ENCODE measurements around the gene TXNDC5.

TXNDC5 gene

DNA sequence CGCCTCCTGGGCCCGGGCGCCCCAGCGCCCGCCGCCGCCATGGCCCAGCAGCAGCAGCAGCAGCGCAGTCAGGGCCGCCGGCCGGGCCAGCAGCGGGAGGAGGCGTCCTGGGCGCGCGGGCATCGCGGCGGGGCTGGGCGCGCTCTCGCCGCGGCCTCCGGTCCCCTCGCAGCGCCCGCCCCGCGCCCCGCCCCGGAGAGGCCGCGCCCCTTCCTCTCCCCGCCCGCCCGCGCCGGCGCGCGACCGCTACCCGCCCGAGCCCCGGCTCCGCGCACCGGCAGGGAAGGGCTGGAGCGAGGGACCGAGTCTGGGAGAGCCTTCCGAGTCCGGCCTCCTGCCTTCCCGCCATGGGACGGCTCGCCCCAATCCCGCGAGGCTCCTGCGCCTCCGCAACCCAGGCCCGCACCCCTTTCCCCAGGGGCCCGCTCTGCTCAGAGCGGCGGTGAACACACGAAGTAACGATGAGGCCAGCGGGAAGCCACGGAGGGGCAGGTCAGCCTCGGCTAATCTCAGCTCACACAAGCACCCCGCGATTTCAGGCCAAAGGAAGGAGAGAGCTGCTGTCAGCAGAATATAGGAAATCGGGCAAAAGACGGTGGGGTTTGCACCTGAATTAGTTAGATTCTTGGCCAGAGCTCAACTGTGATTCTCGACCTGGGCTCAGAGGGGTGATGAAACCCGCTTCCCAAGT is at the start of gene TXNDC5:
Gene TXNDC5 (minus strand): TSS at position 135 of the 691 bp plus-strand sequence. CDS start 12 bp downstream, at position 123.
- peak; percentile 26 for DNase-seq

DNA sequence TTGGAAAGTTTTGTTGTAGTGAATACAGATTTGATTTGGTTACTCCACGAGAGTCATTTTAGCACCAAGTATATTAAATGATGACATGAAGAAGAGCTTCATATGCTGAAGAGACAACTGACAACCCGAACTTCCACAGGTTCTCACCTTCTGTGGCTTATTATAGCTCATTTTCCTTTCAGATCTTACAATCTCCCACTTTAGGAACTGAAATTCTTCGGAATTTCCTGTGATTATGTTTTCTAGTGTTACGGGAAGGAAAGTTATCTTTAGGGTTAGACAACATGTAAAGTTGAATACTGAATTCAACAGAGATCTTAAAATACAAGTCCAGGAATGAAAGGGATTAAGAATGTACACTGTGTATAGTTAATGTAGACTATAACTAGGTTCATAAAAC is 49.6 kb upstream of the TXNDC5 start:
- no peak for DNase-seq

DNA sequence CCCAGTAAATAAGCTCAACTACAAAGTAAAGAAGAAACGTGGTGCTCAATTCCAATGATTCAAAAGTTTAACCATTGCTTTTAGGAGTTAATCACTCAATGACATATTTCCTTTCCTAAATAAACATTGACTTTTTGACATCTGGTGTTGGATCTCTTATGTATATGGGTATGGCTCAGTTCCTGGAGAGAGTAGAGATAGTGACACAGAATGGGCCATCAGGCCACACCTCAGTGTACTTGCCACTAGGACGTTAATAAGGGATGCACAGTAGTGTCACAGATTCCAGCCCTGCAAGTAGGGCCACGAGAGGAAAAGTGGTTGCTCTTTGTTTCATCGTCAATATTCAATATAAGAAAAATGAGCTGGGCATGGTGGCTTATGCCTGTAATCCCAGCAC is 48.9 kb upstream of the TXNDC5 start:
- no peak for DNase-seq

DNA sequence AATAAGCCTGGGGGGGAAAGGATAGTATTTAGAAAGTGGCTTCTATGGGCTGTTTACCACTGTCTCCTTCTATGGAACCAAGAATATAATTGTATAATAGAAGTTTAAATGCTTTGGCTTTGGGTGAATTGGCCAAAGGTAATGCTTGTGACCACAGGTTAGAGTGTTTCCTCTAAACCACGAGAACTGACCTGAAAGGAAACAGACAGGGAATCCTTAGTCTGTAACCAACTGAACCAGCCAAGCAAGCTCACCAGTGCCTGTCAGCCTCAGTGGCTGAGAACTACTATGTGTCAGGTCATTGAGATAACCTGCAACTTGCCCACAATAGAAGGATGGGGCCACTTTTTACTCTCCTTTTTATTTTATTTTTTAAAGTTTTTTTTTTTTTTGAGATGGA is 47.9 kb upstream of the TXNDC5 start:
- no peak for DNase-seq

DNA sequence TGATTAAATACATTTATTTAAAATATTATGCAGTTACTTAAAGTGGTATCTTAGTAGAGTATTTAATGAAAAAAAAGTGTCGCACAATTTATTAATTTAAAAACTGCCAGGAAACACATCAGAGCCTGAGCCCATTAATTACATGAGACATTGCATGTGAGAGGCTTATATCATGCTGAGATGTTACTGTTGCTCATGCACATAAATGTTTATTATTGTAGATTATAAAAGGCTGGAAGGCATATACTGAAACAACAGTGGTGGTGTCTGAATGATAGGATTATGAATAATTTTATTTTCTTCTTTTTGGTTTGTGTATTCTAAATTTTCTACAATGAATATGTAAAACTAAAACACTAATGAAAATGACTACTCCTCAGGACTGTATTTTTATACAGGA is 45.7 kb upstream of the TXNDC5 start:
- DNase-seq = no peak

DNA sequence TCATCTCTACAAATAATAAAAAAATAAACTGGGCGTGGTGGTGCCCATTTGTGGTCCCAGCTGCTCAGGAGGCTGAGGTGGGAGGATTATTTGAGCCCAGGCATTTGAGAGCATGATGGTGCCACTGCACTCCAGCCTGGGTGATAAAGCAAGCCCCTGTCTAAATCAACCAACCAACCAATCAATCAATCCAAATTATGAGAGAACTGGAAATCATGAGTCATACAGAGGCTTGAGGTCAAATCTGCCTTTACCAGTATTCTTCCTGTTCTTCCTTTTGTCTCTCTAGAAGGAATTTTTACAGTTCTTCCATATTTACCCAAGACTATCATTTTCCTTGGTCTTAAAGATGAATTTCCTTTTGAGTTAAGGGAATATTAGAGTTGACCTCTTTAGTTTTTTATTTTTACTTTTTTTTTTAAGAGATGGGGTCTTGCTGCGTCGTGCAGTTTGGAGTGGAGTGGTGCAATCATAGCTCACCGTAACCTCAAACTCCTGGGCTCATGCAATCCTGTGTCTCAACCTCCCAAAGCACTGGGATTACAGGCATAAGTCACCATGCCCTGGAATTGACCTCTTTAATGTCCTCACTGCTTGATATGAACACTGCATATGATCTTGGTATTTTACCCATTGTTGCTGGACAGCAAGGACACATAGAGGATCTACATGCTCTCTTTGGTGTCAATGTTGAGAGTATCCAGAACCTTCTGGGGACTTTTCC is 44.1 kb upstream of the TXNDC5 start:
- no peak for DNase-seq

DNA sequence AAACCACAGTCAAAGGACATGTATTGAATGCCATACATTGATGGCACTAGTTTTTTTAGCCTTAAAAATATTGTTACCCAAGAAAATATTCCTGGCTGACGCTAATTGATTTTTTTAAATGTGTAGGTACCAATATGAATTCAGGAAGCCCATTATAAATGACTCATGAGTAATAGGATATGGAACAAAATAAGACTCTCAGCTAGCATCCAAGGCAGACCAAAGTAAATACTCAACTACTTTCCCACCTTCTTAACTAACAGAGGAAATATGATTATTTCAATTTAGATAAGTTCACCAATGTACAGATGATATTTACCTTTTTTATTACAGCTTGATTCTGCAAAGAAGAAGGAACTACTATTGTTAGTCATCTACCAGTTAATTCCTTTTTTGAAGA is 43.2 kb upstream of the TXNDC5 start:
- DNase-seq = no peak

DNA sequence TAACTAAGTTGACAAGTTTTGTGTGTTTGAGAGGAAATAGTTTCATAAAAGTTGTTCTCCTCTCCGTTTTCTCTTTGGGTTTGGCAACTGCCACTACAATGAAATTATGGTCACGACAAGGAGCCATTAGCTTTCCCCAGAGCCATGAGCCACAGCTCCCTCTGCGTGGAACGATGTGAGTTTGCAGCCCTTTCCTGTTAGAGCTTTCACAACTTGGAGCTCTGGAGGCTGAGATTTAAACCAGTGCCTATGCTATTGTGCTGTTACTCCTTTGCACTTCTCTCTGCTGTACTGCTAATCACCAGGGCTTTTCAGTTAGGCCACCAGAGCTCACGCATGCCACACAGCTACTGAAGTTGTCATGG is 29.3 kb upstream of the TXNDC5 start:
- no peak for DNase-seq

DNA sequence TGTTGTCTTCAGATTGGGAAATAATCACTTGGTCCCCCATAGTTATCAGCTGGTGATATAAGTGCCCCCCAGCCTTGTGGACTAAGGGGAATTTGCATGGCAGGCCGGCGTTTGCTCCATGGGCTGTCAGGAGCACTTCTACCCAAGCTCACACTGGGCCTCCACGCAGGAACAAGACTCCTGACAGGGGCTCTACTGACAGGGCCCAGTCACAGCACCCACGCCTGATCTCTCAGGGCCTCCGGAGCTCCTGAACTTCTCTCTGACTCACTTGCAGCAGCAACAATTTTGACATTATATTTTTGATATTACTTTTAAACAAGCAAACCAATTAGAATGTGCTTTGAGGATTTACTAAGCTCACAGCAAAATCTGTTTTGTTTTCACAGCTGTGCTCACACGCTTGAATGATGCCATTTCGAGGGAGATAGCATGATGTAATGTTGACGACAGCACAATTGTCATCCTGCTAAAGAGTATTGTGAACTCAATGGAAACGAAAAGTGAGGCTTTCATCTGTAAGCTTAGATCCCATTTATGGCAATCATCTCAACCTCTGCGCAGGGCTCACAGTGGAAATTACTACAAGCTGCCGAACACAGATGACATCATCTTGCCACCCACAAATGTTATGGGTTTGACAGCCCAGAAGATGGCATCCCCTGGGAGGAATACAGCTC is 28.7 kb upstream of the TXNDC5 start:
- no peak for DNase-seq

DNA sequence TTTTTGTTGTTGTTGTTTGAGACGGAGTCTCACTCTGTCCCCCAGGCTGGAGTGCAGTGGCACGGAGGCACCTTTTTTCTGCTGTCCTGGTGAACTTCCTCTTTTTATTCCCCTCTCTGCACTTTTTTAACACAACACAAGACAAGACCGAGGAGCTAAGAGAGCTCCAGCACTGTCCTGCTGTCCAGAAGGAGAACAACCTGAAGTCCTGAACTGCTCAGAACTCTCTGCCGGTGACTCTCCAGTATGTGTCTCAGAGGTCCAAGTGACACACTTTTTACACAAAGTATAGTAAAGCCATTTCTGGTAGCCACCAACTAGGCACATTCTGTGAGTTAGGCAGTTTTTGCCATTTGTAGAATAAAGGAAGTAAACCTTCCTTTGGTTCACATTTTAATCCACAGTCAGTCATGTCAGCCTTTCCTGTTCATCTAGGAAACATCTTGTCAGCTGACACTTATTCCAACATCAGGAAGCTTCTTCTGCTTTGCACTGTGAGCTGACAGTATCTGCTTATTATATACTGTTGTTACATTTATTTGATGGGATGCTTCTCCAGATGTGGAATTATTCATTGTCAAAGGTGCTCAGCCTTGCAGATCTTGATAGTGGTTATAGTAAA is 28.1 kb upstream of the TXNDC5 start:
- DNase-seq = no peak

DNA sequence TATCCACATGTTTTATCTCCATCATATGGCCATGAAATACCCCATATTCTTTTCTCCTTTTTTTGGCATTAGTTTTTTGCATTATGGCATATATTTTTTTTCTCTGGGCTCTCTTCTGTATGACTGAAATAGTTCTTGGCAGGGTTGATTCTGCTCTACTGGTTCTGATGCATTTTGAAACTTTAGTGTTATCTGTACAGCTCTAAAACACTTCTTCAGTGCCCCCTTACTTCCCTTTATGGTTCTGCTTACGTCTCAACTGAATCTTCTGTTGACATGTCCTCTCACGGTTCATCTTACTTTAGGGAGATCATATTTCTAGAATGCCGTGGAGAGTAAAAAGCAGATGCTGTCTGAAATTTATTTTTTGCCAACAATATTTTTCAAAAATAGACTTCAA is 23.2 kb upstream of the TXNDC5 start:
- no peak for DNase-seq

DNA sequence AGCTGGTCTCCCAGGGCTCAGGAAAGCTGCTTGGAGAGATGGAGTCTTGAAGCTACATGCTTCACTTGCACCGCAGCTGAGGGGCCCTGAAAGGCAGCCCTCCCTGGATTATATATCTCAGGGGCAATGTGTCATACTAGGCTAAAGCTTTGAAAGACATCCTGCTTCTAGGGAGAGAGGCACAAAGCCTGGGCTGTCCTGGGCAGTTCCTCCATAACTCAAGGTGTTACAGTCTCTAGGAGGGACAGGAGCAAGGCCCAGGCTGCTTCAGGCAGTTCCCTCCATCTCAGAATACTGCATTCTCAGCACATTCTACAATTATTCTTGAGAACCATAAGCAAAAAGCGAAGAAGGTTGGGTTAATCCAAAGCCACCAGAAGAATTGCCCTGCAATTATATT is 22.0 kb upstream of the TXNDC5 start:
- DNase-seq = no peak

DNA sequence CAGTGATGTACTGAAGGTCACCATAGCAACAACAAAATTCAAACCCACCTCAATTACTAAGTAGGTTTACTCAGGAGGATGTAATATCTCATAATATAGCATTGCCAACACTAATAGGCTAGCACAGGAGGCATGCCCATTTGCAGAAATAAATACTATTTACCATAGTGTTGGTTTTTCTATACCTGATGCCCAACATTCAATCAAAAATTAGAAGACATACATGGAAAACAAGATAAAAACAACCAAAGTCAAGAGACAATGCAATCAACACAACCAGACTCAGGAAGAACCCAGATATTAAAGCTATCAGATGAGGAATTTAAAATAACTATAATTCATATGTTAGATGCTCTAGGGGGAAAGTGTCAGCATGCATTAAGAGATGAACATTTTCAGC is 14.3 kb upstream of the TXNDC5 start:
- DNase-seq = no peak

DNA sequence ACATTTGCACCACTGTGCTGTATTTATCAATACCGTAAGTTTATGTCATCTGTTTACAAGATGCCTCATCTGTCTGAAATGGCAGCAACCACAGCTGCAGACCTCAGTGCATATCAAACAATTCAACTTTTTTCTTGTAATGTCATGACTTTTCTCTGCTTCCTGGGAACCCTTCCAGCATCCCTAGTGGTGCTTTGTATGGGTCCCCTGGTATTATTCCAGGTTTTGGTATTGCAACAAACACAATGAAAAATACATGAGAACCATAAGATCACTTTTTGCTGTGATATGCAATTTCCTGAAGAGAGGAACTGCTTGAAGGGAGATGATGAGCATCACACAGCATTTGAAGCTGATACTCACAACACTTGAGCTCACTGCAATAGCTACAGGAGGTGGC is 12.0 kb upstream of the TXNDC5 start:
- no peak for DNase-seq

DNA sequence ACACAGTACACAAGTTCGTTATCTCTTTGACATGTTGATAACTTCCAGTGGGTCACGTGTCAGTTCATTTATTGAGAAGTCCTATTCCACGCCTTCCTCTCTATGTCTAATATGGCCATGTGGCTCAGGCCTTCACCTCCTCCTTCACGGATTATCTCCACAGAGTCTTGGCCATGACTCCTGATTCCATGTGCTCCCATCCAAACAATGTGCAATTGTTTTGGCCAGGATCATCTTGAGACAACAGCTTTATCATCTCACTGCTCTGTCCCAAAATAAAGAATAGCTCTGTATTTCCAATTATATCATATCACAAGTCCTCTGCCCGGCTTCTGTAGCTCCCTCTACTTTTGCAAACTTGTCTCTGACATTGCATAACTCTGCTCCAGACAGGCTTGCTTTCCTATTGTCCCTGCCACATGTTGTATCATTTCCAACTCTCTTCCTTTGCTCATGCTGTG is 11.1 kb upstream of the TXNDC5 start:
- no peak for DNase-seq

DNA sequence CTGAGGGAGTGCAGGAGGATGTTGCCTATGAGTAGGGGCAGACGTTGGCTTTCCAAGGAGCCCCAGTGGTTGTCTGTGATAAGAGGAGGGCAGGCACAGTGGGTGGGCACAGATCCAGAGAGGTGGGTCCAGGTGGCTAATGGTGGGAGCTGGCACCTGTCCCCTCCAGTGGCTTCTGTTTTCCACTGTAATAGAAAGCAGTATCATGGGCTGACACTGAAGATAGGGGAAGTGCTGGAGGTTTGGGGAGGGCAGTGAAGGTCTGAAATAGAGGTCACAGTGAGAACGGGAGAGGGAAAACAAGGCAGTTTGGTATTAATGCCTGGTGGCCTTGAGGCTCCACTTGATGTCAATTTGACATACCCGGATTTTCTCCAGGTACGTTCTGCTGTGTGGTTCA is 10.5 kb upstream of the TXNDC5 start:
- DNase-seq = no peak

DNA sequence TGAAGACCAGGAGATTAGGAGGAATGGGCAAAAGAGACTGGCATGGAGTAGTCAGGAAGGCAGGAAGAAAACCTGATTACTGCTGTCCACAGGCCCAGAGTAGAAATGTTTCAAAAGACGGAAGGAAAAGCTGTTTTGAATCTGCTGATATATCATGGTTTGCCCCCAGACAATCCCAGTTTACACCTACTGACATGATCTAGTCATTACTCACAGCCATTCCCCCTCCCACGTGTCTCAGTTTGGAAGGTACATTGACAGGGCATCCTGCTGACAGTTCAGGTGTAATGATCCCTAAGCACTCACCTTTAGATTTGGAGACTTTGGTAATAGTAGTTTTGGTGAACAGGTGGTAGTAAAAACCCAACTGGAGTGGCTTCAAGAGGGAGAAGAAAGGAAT is 9.8 kb upstream of the TXNDC5 start:
- DNase-seq = no peak

DNA sequence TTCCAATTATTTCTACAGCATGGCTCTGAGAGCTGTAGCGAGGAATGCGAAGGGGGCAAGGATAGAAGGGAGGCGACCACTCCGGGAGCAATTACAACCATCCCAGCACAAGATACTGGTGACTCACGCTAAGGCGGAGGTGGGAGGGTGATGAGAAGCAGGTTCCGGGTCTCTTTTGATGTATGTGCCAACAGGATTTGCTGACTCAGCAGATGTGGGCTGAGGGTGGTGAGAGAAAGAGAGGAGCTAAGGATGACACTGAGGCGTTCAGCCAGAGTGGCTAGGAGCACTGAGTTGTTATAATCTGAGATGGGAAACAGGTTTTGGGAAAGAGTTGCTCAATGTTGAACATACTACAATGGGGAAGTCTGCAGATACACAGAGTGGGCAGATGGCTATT is 9.3 kb upstream of the TXNDC5 start:
- no peak for DNase-seq

DNA sequence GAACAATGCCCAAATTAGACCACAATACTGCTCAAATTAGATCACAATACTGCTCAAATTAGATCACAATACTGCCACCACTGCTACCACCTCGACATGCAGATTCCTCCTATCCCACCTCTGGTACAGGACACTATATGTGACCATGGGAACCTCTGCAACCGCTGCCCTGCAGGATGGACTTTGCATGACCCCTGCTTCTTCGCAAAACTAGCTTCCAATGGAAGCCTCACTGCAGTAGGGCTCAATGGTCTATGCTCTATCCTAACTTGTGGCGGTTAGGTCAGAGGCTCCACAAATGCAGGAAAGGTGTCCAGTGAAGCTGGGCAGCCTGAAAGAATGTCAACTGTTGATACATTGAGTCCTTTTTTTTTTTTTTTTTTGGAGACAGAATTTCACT is 7.8 kb upstream of the TXNDC5 start:
- no peak for DNase-seq

DNA sequence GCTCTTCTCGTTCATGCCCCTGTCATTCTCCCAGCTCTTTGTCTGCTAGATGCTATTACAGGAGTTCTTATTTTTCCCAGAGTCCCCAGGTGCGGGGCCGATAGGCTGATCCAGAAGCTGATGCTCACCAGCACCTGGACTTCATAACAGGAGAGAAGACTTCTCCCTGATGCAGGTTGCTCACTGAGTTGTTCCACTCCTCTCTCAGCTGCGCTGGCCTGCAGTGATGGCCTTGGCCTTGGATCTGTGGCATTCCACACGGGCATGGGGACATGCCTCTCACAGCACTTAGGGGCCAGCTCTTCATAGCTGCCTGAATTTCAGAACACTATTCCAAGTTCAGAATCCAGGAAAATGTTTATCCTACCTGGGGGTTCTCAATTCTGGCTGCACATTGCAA is 7.1 kb upstream of the TXNDC5 start:
- no peak for DNase-seq

DNA sequence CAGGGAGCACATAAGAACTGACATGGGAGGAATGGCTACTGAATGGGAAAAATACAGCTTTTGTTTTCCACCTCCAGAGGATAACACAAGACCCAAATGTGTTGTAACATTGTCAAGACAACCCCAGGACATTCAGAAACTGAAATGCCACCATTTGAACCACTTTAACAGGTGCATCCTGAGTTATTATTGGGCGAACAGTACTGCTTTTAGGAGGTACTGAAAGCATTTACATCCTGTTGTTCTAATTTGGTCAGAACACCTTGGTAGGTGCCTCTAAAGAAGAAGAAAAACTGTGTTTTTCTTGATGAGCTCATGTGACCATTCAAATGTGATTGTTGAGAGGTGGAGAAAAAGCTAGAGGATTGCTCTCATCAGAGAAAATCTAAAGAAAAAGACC is 6.4 kb upstream of the TXNDC5 start:
- no peak for DNase-seq

DNA sequence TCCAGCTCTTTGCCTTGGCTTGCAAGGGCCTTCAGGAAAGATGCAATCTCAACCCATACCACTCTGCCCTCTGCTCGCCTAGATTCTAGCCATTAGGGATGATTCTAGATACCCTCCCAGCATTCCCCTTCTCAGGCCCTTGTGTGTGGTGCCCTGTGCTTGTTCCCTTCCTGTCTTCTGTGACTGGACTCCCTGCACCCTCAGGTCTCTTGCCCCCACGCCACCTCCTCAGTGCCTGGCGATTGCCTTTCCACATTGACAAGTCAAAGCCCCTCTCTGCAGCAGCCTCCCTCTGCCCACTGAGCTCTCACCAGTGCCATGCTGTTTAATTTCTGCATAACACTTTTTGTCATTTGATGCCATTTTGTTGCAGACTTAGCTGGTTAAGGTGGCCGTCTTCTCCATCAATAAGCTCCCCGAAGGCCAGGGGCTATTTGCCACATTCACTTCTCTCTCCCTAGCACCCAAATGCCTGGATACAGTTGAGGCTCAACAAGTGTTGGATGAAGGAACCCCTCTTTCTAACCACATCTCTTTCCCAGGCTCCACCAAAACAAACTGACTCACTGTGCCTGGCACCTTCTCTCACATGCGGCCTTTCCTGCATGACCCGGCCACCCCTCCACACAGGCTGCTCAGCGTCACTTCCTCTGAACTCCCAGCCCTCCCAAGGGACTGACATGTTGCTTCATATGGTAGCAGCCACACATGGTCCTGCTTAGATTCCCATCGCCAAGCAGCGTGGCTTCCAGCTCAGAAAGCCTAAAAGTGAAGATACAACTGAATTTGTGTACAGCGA is 4.6 kb upstream of the TXNDC5 start:
- no peak for DNase-seq

DNA sequence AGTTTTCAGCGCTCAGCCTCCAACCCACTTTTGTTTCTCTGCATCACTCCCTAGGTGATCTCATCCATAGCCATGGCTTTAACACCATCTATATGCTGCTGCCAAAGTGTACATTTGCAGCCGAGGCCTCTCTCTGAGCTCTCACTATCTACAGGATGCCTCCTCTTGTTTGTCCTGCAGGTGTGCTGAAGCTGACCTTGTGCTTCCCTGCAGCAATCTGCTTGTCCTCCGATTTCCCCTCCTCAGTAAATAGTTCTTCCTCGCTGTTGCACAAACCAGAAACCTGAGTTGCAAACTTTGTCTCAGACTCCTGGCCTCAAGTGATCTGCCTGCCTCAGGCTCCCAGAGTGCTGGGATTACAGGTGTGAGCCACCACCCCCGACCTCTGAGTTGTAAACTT is 3.7 kb upstream of the TXNDC5 start:
- DNase-seq = no peak
